GM19043 (cell line): Measurements from ENCODE around the gene MAPKBP1.
A peak's percentile ranks its signal among the peaks of the same experiment; 100 is the strongest.
"Not testable (repeated sequence)": the region's sequence is repeated elsewhere in the genome, so short reads cannot be mapped to it uniquely, and the experiment has no call there.

Experiments used
- ATAC-seq: cut with Tn5 transposase; IDR thresholded peaks from one replicate; pipeline ENCODE4 v1.9.1; 2021; ENCODE audit warnings: low read depth; ENCODE audit not compliant: unreplicated experiment

The MAPKBP1 gene

GRCh38 chr15:41825145-41825544, 50.9 kb downstream of the MAPKBP1 start:
- no peak for ATAC-seq

- no peak for ATAC-seq
These were observed 51.6 kb downstream of the MAPKBP1 start for GRCh38 chr15:41825572-41826535.

- ATAC-seq, result peak; percentile 13
These were observed 53.1 kb downstream of the MAPKBP1 start for GRCh38 chr15:41827290-41827879.

GRCh38 chr15:41827880-41828806, 53.9 kb downstream of the MAPKBP1 start, which contains the start of gene JMJD7:
Gene JMJD7, plus strand, starts transcription at chr15:41828092. Its CDS starts 33 bp downstream, at chr15:41828125.
- peak; percentile 75 for ATAC-seq

DNA sequence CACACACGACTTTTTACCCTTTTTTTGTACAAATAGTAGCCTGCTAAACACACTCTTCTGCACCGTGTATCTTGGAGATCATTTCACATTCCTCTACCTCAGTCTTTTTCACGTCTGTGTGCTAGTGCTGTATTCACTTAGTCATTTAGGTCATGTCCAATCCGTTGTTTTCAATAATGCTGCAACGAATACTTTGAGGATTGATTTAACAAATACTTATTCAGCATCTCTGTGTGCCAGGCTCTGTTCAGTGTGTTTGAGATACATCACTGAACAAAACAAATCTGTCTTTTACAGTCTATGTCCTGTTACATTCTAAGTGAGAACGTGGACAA, 54.5 kb downstream of the MAPKBP1 start:
- ATAC-seq, result no peak

DNA sequence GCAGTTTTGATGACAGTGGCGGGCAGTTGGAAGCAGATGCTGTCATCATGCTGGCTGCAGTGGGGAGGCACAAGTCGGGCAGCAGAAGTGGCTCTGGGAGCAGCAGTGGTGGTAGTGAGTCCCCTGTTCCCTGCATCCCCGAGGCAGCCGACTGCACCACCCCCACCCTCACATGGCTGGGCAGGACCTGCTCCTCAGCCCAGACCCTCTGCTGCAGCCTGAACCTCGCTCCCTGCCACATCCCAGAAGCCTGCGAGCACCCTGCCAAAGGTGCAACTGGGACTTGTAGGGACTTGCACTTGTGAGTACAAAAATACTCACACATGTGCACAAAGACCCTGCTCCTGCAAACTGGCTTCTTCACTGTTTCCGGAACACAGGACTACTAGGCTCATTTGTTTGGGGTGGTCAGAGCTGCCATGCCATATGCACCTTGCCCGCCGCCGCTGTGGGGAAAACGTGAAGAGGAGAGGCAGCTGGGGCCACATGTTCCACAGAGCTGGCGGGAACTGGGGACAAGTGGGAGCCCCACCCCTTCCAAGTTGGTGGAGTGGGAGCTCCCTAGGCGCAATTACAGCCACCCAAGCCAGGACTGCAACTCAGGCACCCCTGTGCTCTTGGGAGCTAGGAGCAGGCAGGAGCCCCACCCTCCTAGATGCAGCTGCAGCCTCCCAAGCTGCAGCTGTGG, 55.8 kb downstream of the MAPKBP1 start:
- no peak for ATAC-seq

DNA sequence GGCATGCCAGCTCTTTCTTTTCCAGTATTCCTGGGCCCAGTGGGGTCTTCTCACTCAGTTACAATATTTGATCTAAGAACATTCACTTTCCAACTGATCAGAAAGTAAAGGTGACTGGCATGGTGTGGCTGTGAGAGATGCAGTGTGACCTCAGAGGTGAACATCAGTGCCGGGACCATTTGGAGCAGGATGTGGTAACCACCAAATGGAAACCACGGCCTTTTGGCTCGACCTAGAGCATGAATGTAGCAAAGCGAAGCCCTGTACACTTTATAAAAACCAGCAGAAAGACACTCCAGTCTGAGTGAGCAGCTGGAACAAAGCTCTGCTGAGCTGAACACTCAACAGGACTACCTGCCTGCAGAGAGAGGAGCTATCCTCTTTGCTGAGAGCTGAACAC, 57.0 kb downstream of the MAPKBP1 start:
- ATAC-seq, result not testable (repeated sequence)

- no peak for ATAC-seq
These were observed 57.9 kb downstream of the MAPKBP1 start for GRCh38 chr15:41832208-41832607.

- ATAC-seq, result no peak
These were observed 58.6 kb downstream of the MAPKBP1 start for GRCh38 chr15:41832875-41833274.

DNA sequence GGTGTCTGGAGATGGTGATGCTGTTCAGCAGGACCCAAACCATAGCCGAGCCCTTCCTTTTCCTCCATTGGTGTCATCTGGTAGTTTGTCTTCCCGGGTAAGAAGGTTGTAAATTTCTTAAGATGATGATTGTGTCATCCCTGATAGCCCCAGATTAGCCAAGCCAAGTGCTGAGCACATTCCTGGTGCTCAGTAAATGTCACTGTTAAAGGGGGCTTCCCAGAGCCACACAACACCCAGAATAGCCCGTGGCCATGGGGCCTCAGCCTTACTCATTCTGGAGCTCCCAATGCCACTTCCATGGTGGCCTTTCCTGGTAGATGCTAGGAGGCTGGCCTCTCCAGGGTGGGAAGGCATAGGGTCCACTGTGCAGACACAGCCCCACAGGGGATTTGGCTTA, 59.8 kb downstream of the MAPKBP1 start:
- no peak for ATAC-seq

GRCh38 chr15:41836073-41836472, 61.8 kb downstream of the MAPKBP1 start:
- no peak for ATAC-seq

- ATAC-seq, result no peak
These were observed 62.6 kb downstream of the MAPKBP1 start for GRCh38 chr15:41836713-41837454.

- ATAC-seq, result no peak
These were observed 64.2 kb downstream of the MAPKBP1 start, which contains the start of gene PLA2G4B for GRCh38 chr15:41838400-41838897. Gene PLA2G4B, plus strand, starts transcription at chr15:41838847. Its CDS starts 67 bp downstream, at chr15:41838914.

DNA sequence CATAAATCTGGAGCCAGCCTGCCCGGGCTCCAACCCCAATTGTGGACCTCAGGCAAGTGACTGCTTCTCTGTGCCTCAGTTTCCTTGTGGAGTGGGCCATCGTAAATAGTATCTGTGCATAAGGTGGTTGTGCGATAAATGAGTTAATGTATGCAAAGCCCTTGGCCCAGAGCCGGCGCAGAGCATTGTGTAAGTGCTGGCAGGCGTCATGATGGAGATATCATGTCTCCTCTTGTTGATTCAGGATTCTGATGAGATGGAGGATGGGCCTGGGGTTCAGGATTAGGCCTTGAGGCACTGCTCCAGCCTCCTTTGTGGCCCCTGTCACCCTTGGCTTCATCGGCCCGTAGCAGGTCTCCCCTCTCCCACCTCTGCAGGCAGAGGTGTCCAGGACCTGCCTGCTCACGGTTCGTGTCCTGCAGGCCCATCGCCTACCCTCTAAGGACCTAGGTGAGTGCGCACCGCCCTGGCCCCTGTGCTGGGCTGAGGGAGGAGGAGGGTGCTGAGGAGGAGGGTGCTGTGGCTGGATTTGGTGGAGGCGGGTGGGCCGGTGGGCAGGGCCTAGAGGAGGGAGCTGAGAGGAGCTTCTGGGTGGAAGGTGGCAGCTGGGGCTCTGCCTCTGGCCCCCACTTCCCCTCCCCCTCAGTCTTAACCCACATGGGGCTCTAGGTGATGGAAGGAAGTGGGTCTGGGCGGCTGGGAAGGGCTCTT, 65.7 kb downstream of the MAPKBP1 start:
- ATAC-seq, result no peak

GRCh38 chr15:41840673-41841072, 66.4 kb downstream of the MAPKBP1 start:
- ATAC-seq, result no peak

GRCh38 chr15:41841131-41841530, 66.8 kb downstream of the MAPKBP1 start:
- no peak for ATAC-seq

DNA sequence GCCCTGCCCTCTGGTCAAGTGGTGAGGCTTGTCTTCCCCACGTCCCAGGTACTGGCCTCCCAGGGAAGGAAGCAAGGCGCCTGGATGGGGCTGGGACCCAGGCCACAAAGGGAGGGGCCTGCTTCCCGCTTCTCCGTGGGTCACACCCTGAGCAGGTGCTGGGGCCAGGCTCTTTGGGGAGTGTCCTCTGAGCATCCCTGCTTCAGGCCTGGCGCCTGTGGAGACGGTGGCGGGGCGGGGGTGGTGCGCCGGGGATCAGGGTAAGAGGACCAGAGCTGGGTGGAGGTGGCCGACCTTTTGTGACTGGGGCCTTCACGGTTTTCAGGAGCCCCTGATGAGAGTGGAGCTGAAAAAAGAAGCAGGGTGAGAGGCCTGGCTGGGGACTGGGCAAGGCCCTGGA, 67.9 kb downstream of the MAPKBP1 start:
- ATAC-seq, result no peak

DNA sequence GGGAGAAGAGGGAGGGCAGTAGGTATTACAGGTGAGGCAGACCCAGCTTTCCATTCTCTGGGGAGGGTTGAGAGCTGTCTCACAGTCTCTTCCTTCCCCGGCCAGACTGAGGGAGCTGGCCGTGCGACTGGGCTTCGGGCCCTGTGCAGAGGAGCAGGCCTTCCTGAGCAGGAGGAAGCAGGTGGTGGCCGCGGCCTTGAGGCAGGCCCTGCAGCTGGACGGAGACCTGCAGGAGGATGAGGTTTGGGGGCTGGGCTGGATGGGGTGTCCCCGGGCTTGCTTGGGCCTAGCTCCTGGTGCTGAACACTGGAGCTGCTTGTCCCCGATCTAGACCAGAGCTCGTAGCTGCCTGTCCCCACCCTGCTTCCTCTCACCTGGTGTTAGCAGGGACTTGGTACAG, 69.3 kb downstream of the MAPKBP1 start:
- ATAC-seq, result no peak

DNA sequence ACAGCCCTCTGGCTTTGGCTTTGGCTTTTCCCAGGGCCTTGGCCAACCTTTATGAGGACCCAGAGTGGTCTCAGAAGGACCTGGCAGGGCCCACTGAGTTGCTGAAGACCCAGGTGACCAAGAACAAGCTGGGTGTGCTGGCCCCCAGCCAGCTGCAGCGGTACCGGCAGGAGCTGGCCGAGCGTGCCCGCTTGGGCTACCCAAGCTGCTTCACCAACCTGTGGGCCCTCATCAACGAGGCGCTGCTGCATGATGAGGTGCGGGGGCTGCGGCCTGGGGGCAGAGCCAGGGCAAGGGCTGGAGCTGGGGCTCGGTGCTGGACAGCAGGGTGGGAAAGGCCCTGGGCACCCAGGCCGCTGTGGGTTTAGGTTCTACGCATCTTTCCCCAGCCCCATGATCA, 70.5 kb downstream of the MAPKBP1 start:
- no peak for ATAC-seq
